ENCODE data around the gene NFATC3.

The NFATC3 gene

GRCh38 chr16:68272507-68273209, 187.5 kb downstream of the NFATC3 start:
- DNase-seq (ENCODE audit: low read depth, low spot score): no peak

DNA sequence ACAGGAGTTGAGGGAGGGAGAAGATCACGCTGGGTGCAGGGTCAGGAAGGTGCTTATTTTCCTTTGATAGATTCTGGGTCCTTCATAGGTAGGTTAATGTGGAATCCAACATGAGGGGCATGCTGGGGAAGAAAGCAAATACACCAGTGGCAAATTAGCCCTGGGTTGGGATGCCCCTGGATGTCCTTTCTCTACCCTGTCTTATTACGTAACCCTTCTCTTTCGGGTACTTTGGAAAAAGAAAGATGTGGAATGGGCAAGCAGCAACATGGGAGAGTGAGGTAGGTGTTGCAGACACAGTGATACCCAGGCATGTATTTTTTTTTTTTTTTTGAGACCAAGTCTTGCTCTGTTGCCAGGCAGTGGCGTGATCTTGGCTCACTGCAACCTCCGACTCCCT, 188.3 kb downstream of the NFATC3 start:
- no peak for DNase-seq (ENCODE audit: low read depth, low spot score)

- DNase-seq (ENCODE audit: low read depth, low spot score): no peak
Measured at GRCh38 chr16:68273896-68274295, 188.7 kb downstream of the NFATC3 start.

DNA sequence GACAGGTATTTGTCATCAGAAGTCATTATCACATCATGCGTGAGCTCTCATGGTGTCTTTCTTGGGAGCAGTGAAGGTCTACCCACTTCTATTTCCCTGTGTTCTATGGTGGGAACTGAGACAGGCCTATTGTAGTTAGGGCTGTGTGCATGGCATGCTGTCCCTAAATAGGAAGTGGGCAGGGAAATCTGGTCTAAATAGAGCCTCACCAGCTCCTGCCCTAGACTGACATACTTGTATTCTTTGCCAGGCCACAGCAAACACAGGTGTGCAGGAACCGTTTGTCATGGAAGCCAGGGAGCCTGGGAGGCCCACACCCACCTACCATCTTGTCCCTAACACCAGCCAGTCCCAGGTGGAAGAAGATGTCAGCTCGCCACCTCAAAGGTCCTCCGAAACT, 189.3 kb downstream of the NFATC3 start:
- no peak for DNase-seq (ENCODE audit: low read depth, low spot score)

GRCh38 chr16:68275611-68276191, 190.5 kb downstream of the NFATC3 start:
- DNase-seq (ENCODE audit: low read depth, low spot score): no peak

DNA sequence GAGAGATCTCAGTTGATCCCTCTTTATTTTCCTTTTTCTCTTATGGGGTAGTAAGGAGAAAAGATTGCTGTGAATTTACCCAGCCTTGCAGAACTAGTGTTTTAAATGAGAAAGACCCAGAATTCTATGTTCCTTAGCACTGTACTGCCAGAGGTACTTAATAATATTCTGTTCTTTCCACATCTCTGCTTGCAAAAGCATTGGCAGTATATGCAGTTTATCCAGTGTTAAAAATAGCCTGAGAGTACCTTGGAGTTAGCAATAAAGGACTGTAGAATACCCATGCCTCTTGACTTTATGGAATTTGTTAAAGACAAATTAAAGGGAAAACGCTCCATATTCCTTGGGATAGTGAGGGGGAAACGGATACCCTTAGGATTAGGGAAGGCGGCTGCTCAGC, 191.1 kb downstream of the NFATC3 start:
- DNase-seq (ENCODE audit: low read depth, low spot score): no peak

Measured in activated CD4-positive, CD25-positive, alpha-beta regulatory T cell treated with anti-CD3 and anti-CD28 coated beads, Interleukin-2, amount 50 U/mL, for 16 hours (primary cell).